Activated CD8-positive, alpha-beta T cell treated with anti-CD3 and anti-CD28 coated beads for 36 hours (primary cell): ENCODE results near the gene TNFRSF6B. TPM values are rescaled to one million over a fixed set of nuclear protein-coding genes. Genes with fewer than 3 reads are reported as not detected.

Experiments
- ATAC-seq: fragments of 200-7000 bp; cut with Tn5 transposase; one replicate; pipeline ENCODE4 v1.10.0; 2021; ENCODE audit warnings: mild to moderate bottlenecking, moderate library complexity
- CTCF ChIA-PET: fragments of 350-600 bp; sonication (Branson Sonifier 250); formaldehyde crosslinking; loops from one replicate; lab custom pipeline; 2021; ENCODE audit warnings: antibody characterized with exemption; lab: Charles Lee
- POLR2A ChIA-PET: fragments of 350-600 bp; sonication (Branson Sonifier 250); formaldehyde crosslinking; loops from one replicate; lab custom pipeline; 2021; ENCODE audit warnings: antibody characterized with exemption; lab: Charles Lee
- DNase-seq: peaks from one replicate; pipeline ENCODE4 v3.0.0-alpha.2; 2020
- H3K27ac Mint-ChIP-seq: one replicate; pipeline ENCODE4 v1.8.0; 2021; ENCODE audit warnings: mild to moderate bottlenecking, mixed read lengths
- H3K27me3 Mint-ChIP-seq: one replicate; pipeline ENCODE4 v1.8.0; 2021; ENCODE audit warnings: mixed read lengths
- H3K36me3 Mint-ChIP-seq: one replicate; pipeline ENCODE4 v1.8.0; 2021; ENCODE audit warnings: low read depth, mixed read lengths
- H3K4me1 Mint-ChIP-seq: one replicate; pipeline ENCODE4 v1.8.0; 2021; ENCODE audit warnings: low read depth, mixed read lengths
- H3K4me3 Mint-ChIP-seq: one replicate; pipeline ENCODE4 v1.8.0; 2021; ENCODE audit warnings: mild to moderate bottlenecking, moderate library complexity, mixed read lengths
- H3K9me3 Mint-ChIP-seq: one replicate; pipeline ENCODE4 v1.8.0; 2021; ENCODE audit warnings: mixed read lengths
- intact Hi-C: fragments of 100-400 bp; cut with micrococcal nuclease; formaldehyde crosslinking; loops from one replicate; pipeline ENCODE4 v1.10.0; 2022
- total RNA-seq, 2 experiments: library from RNA; stranded (reverse); gene quantifications; one replicate each; pipeline ENCODE4 v1.2.3, GENCODE V29; 2021
- TF ChIP-seq, protein P1 (sequence below): fragments of 200-600 bp; IDR thresholded peaks from one replicate; pipeline ENCODE4 v1.8.0; 2022; ENCODE audit warnings: antibody characterized with exemption, mild to moderate bottlenecking

The TNFRSF6B gene
- total RNA-seq, 2 experiments from 2014 or later = not detected

DNA sequence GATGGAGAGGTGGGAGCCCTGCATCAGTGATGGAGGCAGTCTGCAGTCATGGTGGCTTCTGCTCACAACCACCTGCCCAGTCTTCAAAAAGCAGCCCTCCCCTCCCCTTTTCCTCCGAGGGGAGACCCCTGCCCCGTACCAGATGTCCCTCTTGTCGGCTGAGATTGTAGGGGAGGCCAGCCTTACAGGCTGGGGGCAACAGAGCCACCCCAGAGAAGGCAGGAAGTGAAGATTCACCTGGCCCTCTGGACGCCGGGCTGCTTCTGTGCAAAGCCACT, 4.5 kb downstream of the TNFRSF6B start:
- ChIA-PET CTCF (interaction anchor here (0.6 kb wide), 1 partner anchor 49 kb away, joined by 3 read pairs; no protein-coding TSS in a partner anchor), POLR2A (interaction anchor here (0.8 to 0.9 kb wide), 2 partner anchors 36 to 163 kb away, joined by 3 to 4 read pairs; no protein-coding TSS in a partner anchor)
- Mint-ChIP-seq H3K36me3 (peaks cover 10% of the 10 kb centered on the region), H3K27ac (no peak overlapping the region), H3K9me3 (no peaks in the 10 kb centered on the region), H3K4me1 (peaks cover 23% of the 10 kb centered on the region), H3K4me3 (no peak overlapping the region), H3K27me3 (no peaks in the 10 kb centered on the region)
- intact Hi-C loops = loop anchor here (10.0 kb wide), 1 partner anchor 164 kb away; the partner anchor contains the start of genes ABHD16B and TPD52L2
- DNase-seq (no peak), ATAC-seq (no peak)
- TF ChIP-seq, protein P1, sequence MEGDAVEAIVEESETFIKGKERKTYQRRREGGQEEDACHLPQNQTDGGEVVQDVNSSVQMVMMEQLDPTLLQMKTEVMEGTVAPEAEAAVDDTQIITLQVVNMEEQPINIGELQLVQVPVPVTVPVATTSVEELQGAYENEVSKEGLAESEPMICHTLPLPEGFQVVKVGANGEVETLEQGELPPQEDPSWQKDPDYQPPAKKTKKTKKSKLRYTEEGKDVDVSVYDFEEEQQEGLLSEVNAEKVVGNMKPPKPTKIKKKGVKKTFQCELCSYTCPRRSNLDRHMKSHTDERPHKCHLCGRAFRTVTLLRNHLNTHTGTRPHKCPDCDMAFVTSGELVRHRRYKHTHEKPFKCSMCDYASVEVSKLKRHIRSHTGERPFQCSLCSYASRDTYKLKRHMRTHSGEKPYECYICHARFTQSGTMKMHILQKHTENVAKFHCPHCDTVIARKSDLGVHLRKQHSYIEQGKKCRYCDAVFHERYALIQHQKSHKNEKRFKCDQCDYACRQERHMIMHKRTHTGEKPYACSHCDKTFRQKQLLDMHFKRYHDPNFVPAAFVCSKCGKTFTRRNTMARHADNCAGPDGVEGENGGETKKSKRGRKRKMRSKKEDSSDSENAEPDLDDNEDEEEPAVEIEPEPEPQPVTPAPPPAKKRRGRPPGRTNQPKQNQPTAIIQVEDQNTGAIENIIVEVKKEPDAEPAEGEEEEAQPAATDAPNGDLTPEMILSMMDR = no peak

DNA sequence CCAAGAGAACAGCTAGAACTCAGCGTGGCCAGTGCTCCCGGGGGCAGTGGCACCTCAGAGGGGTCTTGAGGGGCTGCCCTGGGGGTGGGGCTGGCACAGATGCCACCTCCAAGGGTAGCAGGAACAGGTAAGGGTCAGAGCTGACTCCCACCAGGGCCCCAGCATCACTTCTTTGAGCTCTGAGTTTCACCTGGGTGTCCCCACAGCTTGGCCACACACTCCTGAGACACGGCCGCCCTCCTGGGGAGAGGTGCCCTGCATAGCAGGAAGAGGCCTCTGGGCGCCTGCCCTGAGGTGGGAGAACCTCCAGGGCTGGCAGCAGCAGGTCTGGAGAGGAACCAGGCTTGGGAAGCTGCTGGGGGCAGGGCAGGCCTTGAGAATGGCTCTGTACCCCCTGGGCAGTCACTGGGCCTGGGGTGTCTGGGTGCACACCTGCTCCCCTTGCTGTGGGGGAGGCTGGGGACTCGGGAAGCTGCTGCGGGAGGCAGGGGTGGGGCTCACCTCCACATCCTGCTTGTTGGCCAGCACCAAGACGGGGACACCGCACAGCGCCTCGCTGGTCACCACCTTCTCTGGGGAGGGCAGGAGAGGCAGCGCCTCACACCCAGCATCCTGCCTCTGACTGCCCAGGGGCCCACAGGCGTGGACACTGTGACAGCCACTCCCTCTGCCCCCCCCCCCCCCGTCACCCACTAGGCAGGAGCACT, 5.0 kb downstream of the TNFRSF6B start:
- H3K4me3 Mint-ChIP-seq = no peak overlapping the region
- POLR2A ChIA-PET = interaction anchor here (0.8 to 1.5 kb wide), 3 partner anchors 15 to 163 kb away, joined by 3 to 5 read pairs (median 4); no protein-coding TSS in a partner anchor
- peaks cover 11% of the 10 kb centered on the region for H3K36me3 Mint-ChIP-seq
- peaks cover 23% of the 10 kb centered on the region for H3K4me1 Mint-ChIP-seq
- CTCF ChIA-PET = no interaction called here
- H3K9me3 Mint-ChIP-seq = no peaks in the 10 kb centered on the region
- no peaks in the 10 kb centered on the region for H3K27me3 Mint-ChIP-seq
- TF ChIP-seq, protein P1 = no peak
- ATAC-seq = no peak
- intact Hi-C loops = loop anchor here (10.0 kb wide), 1 partner anchor 163 kb away; the partner anchor contains the start of genes ABHD16B and TPD52L2
- no peak overlapping the region for H3K27ac Mint-ChIP-seq
- DNase-seq = no peak

DNA sequence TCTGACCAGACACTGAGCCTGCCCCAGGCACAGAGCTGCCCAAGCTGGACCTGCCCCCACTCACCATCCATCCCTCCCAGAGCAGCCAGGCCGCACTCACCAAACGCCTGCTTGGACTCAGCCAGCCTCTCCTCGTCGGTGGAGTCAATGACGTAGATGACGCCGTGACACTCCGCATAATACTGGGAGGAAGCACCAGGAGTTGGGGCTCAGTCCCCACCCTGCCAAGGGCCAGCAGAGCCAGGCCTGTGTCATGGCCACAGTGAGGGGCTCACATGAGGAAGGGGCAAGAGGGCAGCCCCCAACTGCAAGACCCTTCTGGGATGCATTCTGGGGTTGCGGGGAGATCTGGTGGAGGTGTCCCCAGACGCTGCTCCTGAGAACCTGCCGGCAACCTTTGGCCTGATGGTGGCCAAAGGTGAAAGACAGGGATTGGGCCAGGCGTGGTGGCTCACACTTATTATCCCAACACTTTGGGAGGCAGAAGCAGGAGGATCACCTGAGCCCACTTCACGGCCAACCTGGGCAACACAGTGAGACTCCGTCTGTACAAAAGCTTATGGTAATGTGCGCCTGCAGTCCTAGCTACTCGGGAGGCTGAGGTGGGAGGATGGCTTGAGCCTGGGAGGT, 5.7 kb downstream of the TNFRSF6B start:
- POLR2A ChIA-PET = interaction anchor here (0.9 to 1.5 kb wide), 2 partner anchors 16 to 162 kb away, joined by 4 to 5 read pairs; no protein-coding TSS in a partner anchor
- Mint-ChIP-seq H3K4me1 (peaks cover 26% of the 10 kb centered on the region), H3K9me3 (no peaks in the 10 kb centered on the region), H3K27me3 (no peaks in the 10 kb centered on the region), H3K27ac (no peak overlapping the region), H3K4me3 (no peak overlapping the region), H3K36me3 (peaks cover 15% of the 10 kb centered on the region)
- ATAC-seq (no peak), DNase-seq (no peak)
- CTCF ChIA-PET = no interaction called here
- TF ChIP-seq, protein P1 = no peak
- intact Hi-C loops = loop anchor here (10.0 kb wide), 1 partner anchor 163 kb away; the partner anchor contains the start of genes ABHD16B and TPD52L2

DNA sequence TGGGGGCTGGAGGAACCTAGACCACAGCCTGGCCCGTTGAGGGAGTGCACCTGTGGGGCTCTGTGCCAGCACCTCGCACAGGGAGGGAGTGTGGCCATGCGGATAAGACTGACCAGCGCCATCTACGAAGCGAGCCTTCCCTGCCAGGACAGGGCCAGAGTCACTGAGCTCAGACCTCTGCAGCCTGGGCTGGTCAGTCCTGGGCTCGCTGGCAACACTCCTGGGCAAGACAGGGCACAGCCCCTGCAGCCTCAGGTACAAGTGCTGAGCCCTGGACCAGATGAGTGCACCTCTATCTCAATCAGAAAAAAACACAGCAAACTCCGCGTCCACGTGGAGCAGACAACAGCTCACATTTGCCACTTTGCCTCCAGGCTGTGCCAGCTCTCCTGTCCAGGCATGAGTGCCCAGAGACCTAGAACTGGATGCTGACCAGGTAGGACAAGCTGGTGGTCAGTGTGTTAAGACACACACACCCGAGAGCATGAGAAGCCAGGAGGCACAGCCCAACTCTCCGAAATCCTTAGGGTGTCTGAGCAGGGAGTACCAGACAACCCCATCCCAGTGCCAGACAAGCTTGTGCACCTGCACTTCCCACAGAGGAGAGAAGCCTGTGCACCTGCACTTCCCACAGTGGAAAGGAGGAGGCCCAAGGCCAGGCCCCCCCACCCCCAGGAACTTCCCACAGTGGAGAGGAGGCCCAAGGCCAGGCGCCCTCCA, 6.5 kb downstream of the TNFRSF6B start:
- Mint-ChIP-seq H3K9me3 (no peaks in the 10 kb centered on the region), H3K36me3 (peaks cover 15% of the 10 kb centered on the region), H3K4me3 (no peak overlapping the region), H3K27ac (no peak overlapping the region), H3K4me1 (peaks cover 19% of the 10 kb centered on the region), H3K27me3 (no peaks in the 10 kb centered on the region)
- intact Hi-C loops = loop anchor here (10.0 kb wide), 1 partner anchor 162 kb away; the partner anchor contains the start of genes ABHD16B and TPD52L2
- ATAC-seq (no peak), DNase-seq (no peak)
- ChIA-PET CTCF (no interaction called here), POLR2A (interaction anchor here (1.5 kb wide), 1 partner anchor 16 kb away, joined by 5 read pairs; no protein-coding TSS in a partner anchor)
- TF ChIP-seq, protein P1 = no peak
